Endothelial cell of umbilical vein (primary cell): Measurements from ENCODE around the gene SGCG.

ENCODE experiments used
- EZH2 ChIP-seq: IDR thresholded peaks from 2 replicates; pipeline ENCODE4 v1.6.1; 2012; ENCODE audit warnings: borderline replicate concordance, low read depth, mild to moderate bottlenecking, moderate library complexity, low read length, inconsistent platforms; ENCODE audit not compliant: severe bottlenecking
- FOS ChIP-seq: IDR thresholded peaks from 2 replicates; pipeline ENCODE4 v1.6.1; 2011; ENCODE audit warnings: mild to moderate bottlenecking, low read length, moderate library complexity, borderline replicate concordance; ENCODE audit not compliant: insufficient read depth
- GATA2 ChIP-seq: IDR thresholded peaks from 2 replicates; pipeline ENCODE4 v1.7.0; 2011; ENCODE audit warnings: low read depth, mild to moderate bottlenecking, moderate library complexity, mixed read lengths, low read length; ENCODE audit not compliant: insufficient read length, insufficient read depth
- JUN ChIP-seq: IDR thresholded peaks from 2 replicates; pipeline ENCODE4 v1.6.1; 2011; ENCODE audit warnings: borderline replicate concordance, low read depth; ENCODE audit not compliant: insufficient read length, insufficient read depth
- POLR2A ChIP-seq: IDR thresholded peaks from 2 replicates; pipeline ENCODE4 v1.6.1; 2012; ENCODE audit warnings: low read depth, mild to moderate bottlenecking, control low read depth, low read length
- POLR2AphosphoS5 ChIP-seq: IDR thresholded peaks from 2 replicates; pipeline ENCODE4 v1.6.1; 2012; ENCODE audit warnings: low read depth, mild to moderate bottlenecking, control low read depth, low read length, moderate library complexity; ENCODE audit not compliant: insufficient read depth
- TF ChIP-seq, protein P1 (sequence below), 2 donors: IDR thresholded peaks; 1 replicate in 1 of 2; 2 replicates in 1 of 2; pipeline ENCODE4 v1.5.1; 2011; ENCODE audit warnings: low read length in 2 of 2, mild to moderate bottlenecking in 2 of 2, moderate library complexity in 2 of 2, control low read depth in 1 of 2, inconsistent platforms in 1 of 2, low read depth in 1 of 2; ENCODE audit not compliant: insufficient read depth in 1 of 2; ENCODE audit errors: extremely low read depth in 1 of 2
- TF ChIP-seq, protein P2 (sequence below): IDR thresholded peaks from 2 replicates; pipeline ENCODE4 v1.6.1; 2011; ENCODE audit not compliant: insufficient read depth, insufficient read length

DNA sequence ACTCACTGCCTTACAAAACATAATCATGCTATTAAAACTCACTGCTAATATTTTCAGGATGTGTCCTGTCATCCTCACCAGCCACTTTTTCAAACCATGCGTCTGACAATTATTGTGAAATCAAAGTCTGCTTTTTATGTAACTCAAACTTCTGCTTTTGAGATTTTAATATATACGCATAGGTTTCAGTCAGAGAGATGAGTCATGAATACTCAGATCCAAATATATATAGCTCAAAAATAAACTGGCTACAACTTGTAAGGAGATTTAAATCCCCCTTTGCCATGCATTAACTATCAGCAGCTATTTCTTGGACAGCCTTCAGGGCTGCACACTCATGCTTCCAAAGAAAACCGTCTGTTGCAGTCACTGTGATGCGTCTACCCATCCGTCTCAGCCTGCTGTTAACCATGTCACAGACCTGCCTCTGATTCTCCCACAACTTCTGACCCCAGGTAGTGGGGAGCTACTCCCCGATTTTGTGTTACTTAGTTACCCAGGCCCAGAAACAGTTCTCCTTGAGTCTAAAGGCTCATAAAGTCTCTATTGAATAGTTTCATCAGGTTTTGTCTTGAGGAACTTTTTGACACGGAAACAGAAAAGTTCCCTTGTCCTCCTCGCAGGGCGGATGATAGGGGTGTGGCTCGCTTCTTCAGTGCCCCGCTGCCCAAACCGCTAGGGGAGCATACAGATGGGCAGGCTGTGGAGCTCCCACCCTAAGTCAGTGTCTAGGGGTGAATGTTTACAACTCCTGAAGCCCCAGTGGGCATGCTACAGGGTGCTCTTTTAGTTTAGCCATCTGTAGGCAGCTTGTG, 33.8 kb upstream of the SGCG start:
- TF ChIP-seq POLR2AphosphoS5, result no peak
- TF ChIP-seq, protein P1, sequence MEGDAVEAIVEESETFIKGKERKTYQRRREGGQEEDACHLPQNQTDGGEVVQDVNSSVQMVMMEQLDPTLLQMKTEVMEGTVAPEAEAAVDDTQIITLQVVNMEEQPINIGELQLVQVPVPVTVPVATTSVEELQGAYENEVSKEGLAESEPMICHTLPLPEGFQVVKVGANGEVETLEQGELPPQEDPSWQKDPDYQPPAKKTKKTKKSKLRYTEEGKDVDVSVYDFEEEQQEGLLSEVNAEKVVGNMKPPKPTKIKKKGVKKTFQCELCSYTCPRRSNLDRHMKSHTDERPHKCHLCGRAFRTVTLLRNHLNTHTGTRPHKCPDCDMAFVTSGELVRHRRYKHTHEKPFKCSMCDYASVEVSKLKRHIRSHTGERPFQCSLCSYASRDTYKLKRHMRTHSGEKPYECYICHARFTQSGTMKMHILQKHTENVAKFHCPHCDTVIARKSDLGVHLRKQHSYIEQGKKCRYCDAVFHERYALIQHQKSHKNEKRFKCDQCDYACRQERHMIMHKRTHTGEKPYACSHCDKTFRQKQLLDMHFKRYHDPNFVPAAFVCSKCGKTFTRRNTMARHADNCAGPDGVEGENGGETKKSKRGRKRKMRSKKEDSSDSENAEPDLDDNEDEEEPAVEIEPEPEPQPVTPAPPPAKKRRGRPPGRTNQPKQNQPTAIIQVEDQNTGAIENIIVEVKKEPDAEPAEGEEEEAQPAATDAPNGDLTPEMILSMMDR (IDR thresholded peaks at IDR 0.05; ENCODE audit: extremely low read depth in 1 of 2, insufficient read depth in 1 of 2, low read depth in 1 of 2, low read length in 2 of 2), result no peak
- TF ChIP-seq, protein P2, sequence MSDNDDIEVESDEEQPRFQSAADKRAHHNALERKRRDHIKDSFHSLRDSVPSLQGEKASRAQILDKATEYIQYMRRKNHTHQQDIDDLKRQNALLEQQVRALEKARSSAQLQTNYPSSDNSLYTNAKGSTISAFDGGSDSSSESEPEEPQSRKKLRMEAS, result no peak
- TF ChIP-seq FOS, result no peak
- no peak for TF ChIP-seq EZH2
- no peak for TF ChIP-seq GATA2
- TF ChIP-seq POLR2A, result no peak
- TF ChIP-seq JUN, result no peak
